K562 (cell line): ENCODE data around the gene PNCK. TPM values are rescaled to one million over a fixed set of nuclear protein-coding genes. Genes with fewer than 3 reads are reported as not detected.

ENCODE experiments used
- ATAC-seq: fragments of 200-7000 bp; cut with Tn5 transposase; 3 replicates; pipeline ENCODE4 v1.9.1; 2020; ENCODE audit warnings: moderate library complexity
- BruUV-seq: library from RNA; stranded (reverse); fragments of 400-500 nt; replicated peaks from 2 replicates; lab custom pipeline; 2021; lab: Mats Ljungman, UMichigan
- CTCF ChIA-PET: fragments of 300-600 bp; formaldehyde crosslinking; extraction: SDS; loops from one replicate; lab custom pipeline; 2021; ENCODE audit warnings: low intra/inter-chr PET ratio; lab: Yijun Ruan, JAX
- POLR2A ChIA-PET: fragments of 300-600, 350-650 bp; sonication (Branson Sonifier 250); formaldehyde crosslinking; extraction: SDS; loops from one replicate; lab custom pipeline; 2021; ENCODE audit warnings: antibody characterized with exemption, inconsistent platforms; lab: Yijun Ruan, JAX
- DNase-seq, 4 experiments: peaks; one replicate each; pipeline versions ENCODE4 v3.0.0 to v3.0.0-alpha.2; 2011 to 2018; ENCODE audit warnings: low spot score in 3 of 4, mixed read lengths in 3 of 4; ENCODE audit errors: extremely low read depth in 1 of 4
- FAIRE-seq: peaks from 2 replicates; lab custom pipeline; 2011; peaks lifted over from hg19 to GRCh38; lab: Jason Lieb, UNC
- H2AFZ ChIP-seq: 2 replicates; pipeline ENCODE4 v1.6.0; 2011; ENCODE audit warnings: low read depth, low read length, control low read depth, inconsistent platforms
- H3K27ac ChIP-seq: fragments of 200-600 bp; 3 replicates; pipeline ENCODE4 v1.8.0; 2011; ENCODE audit warnings: low read depth, mild to moderate bottlenecking, control low read depth, inconsistent platforms, low read length, moderate library complexity, mixed read lengths; ENCODE audit errors: extremely low read depth
- H3K27me3 ChIP-seq, 2 experiments: fragments of 300-600 bp in 1 of 2; 2 replicates in 1 of 2; 3 replicates in 1 of 2; pipeline versions ENCODE4 v1.6.0 to v1.8.0; 2011; ENCODE audit warnings: inconsistent platforms in 2 of 2, low read length in 2 of 2, mild to moderate bottlenecking in 1 of 2, mixed read lengths in 1 of 2, moderate library complexity in 1 of 2; ENCODE audit not compliant: control insufficient read depth in 2 of 2, insufficient read depth in 2 of 2
- H3K36me3 ChIP-seq: fragments of 300-600 bp; 3 replicates; pipeline ENCODE4 v1.8.0; 2011; ENCODE audit warnings: mild to moderate bottlenecking, low read length, inconsistent platforms; ENCODE audit not compliant: control insufficient read depth, insufficient read depth
- H3K4me1 ChIP-seq, 2 experiments: fragments of 200-600 bp in 1 of 2; replicated peaks in 1 of 2; 2 replicates in 1 of 2; 3 replicates in 1 of 2; pipeline versions ENCODE4 v1.5.1 to v1.8.0; 2011; ENCODE audit warnings: inconsistent platforms in 2 of 2, low read length in 2 of 2, mild to moderate bottlenecking in 1 of 2, mixed read lengths in 1 of 2, moderate library complexity in 1 of 2; ENCODE audit not compliant: control insufficient read depth in 2 of 2, insufficient read depth in 2 of 2
- H3K4me2 ChIP-seq: 2 replicates; pipeline ENCODE4 v1.6.1; 2011; ENCODE audit warnings: low read length, control low read depth, inconsistent platforms, mixed read lengths; ENCODE audit not compliant: insufficient read depth
- H3K4me3 ChIP-seq: fragments of 200-600 bp; sonication (generic), shearing (Covaris generic); 2 replicates; pipeline ENCODE4 v1.5.1; 2016; ENCODE audit warnings: control low read depth, inconsistent platforms
- H3K79me2 ChIP-seq: fragments of 200-600 bp; 3 replicates; pipeline ENCODE4 v1.8.0; 2011; ENCODE audit warnings: low read length, inconsistent platforms; ENCODE audit not compliant: control insufficient read depth, insufficient read depth
- H3K9ac ChIP-seq, 2 experiments: 2 replicates each; pipeline versions ENCODE4 v1.6.0 to v1.6.1; 2011; ENCODE audit warnings: low read depth in 2 of 2, low read length in 2 of 2, control low read depth in 1 of 2, inconsistent platforms in 1 of 2, mild to moderate bottlenecking in 1 of 2, mixed read lengths in 1 of 2; ENCODE audit not compliant: insufficient read depth in 1 of 2
- H3K9me1 ChIP-seq: one replicate; pipeline ENCODE4 v1.6.0; 2011; ENCODE audit warnings: inconsistent platforms, mild to moderate bottlenecking, low read length, moderate library complexity; ENCODE audit not compliant: control insufficient read depth, insufficient read depth
- H3K9me3 ChIP-seq: replicated peaks from 2 replicates; pipeline ENCODE4 v1.5.1; 2011; ENCODE audit warnings: low read depth, low read length, inconsistent platforms; ENCODE audit not compliant: control insufficient read depth, insufficient read depth
- H4K20me1 ChIP-seq: replicated peaks from 2 replicates; pipeline ENCODE4 v1.6.1; 2011; ENCODE audit warnings: low read length, inconsistent platforms, mixed read lengths; ENCODE audit not compliant: control insufficient read depth, insufficient read depth
- CHCHD3 ChIP-seq: fragments of 250-450 bp; sonication (Bioruptor Pico); IDR thresholded peaks from 2 replicates; pipeline ENCODE4 v2.1.2; 2022; ENCODE audit warnings: mild to moderate bottlenecking
- KDM4B ChIP-seq, 2 experiments: fragments of 450-650 bp in 1 of 2; sonication (generic) in 1 of 2; IDR thresholded peaks; 2 replicates each; pipeline ENCODE4 v1.6.1; 2016 to 2017; ENCODE audit warnings: borderline replicate concordance in 2 of 2, antibody characterized with exemption in 1 of 2, low read depth in 1 of 2, mild to moderate bottlenecking in 1 of 2
- NBN ChIP-seq: fragments of 450-650 bp; IDR thresholded peaks from 2 replicates; pipeline ENCODE4 v1.6.1; 2016; ENCODE audit warnings: low read depth, mild to moderate bottlenecking
- NR4A1 ChIP-seq, 2 experiments: fragments of 250-450 bp in 1 of 2; fragments of 450-650 bp in 1 of 2; sonication (Bioruptor Pico) in 1 of 2; IDR thresholded peaks; 2 replicates each; pipeline versions ENCODE4 v1.4.0 to v1.6.1; 2016 to 2020; ENCODE audit warnings: mild to moderate bottlenecking in 2 of 2, missing compliant biosample characterization in 1 of 2, missing genetic modification characterization in 1 of 2, moderate library complexity in 1 of 2
- TEAD2 ChIP-seq: fragments of 450-650 bp; IDR thresholded peaks from 2 replicates; pipeline ENCODE4 v1.6.1; 2016; ENCODE audit warnings: missing genetic modification characterization, control low read depth, missing compliant biosample characterization
- ZBTB9 ChIP-seq: fragments of 450-650 bp; formaldehyde crosslinking; IDR thresholded peaks from 2 replicates; pipeline ENCODE4 v1.4.0; 2020; ENCODE audit warnings: mild to moderate bottlenecking, moderate library complexity
- ZNF384 ChIP-seq: IDR thresholded peaks from 2 replicates; pipeline ENCODE4 v1.6.1; 2012; ENCODE audit warnings: low read depth, low read length, improper control_type of control experiment
- ZNF717 ChIP-seq: fragments of 250-450 bp; sonication (Bioruptor Pico); IDR thresholded peaks from 2 replicates; pipeline ENCODE4 v1.5.0; 2021
- WGBS: fragments of 100-300 bp; shearing (Covaris generic); methylation state at CpG from one replicate; pipeline ENCODE4 v1.1.6; 2016; ENCODE audit warnings: low coverage, mixed read lengths; ENCODE audit not compliant: insufficient coverage; ENCODE audit errors: missing lambda C conversion rate; 5-methylcytosine and 5-hydroxymethylcytosine counted together
- in situ Hi-C: fragments of 300-500 bp; cut with MboI; formaldehyde crosslinking; loops from 4 replicates; pipeline ENCODE4 v1.15.0; 2018; ENCODE audit warnings: inconsistent platforms, mixed read lengths
- intact Hi-C: fragments of 100-400 bp; cut with micrococcal nuclease; formaldehyde crosslinking; loops from 2 replicates; pipeline ENCODE4 v1.14.2; 2022
- polyA plus RNA-seq, 8 experiments: library from polyadenylated mRNA; depleted of rRNA in 4 of 8; stranded (reverse) in 5 of 8; unstranded in 3 of 8; fragments of >200 nt; fragmentation: Nextera tagmentation in 2 of 8; fragmentation: Illumina TruSeq in 1 of 8; extraction: Ambion mirVana in 2 of 8; extraction: Trizol in 1 of 8; gene quantifications; 2 replicates each; pipeline versions ENCODE4 v1.2.1 to v1.2.3, GENCODE V29; 2011 to 2014; ENCODE audit warnings: inconsistent platforms in 1 of 8, missing spikeins in 1 of 8
- total RNA-seq, 7 experiments: library from RNA; depleted of rRNA in 6 of 7; stranded (reverse); fragments of >200 nt in 6 of 7; fragmentation: Illumina TruSeq in 2 of 7; extraction: Trizol in 2 of 7; gene quantifications; 2 replicates each; pipeline versions ENCODE4 v1.2.1 to v1.2.3, GENCODE V29; 2011 to 2021; ENCODE audit warnings: low replicate concordance in 1 of 7
- TF ChIP-seq, protein P1 (sequence below): fragments of 150-350 bp; conservative IDR thresholded peaks from 2 replicates; pipeline ENCODE4 v1.6.1; 2014; ENCODE audit warnings: low read length

The PNCK gene
- total and polyA plus RNA-seq, 9 of the 15 experiments (the other 6 are each of a cell fraction or from before 2014, with no cell fraction given), result 0.13 to 7.5 (median 1.2) TPM; not detected in 1

DNA sequence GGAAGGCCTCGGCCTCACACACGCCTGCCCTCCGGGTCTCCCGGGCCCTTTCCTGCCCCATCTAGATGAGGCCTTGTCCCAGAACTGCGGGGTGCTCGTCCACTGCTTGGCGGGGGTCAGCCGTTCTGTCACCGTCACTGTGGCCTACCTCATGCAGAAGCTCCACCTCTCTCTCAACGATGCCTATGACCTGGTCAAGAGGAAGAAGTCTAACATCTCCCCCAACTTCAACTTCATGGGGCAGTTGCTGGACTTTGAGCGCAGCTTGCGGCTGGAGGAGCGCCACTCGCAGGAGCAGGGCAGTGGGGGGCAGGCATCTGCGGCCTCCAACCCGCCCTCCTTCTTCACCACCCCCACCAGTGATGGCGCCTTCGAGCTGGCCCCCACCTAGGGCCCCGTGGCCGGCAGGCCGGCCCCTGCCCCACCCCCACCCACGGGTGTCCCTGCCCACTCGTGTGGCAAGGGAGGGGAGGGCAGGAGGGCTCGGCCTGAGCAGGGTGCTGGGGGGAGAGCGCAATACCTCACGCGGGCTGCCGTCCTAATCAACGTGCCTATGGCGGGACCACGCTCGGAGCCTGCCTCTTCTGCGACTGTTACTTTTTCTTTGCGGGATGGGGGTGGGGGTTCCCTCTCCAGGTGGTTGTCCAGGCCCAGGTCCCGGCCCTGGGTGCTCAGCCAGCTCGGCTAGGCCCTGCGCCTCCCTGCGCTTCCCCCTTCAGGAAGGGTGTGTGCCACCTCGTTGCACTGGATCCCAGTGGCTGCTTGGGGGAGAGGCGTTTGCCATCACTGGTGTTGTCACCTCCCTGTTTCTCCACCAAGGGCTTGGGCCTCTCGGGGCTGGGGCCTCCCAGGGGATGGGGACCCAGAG is 23.5 kb downstream of the PNCK start:
- no peak for FAIRE-seq
- H3K4me3 ChIP-seq, result no peak overlapping the region
- ChIA-PET CTCF (interaction anchor here (0.6 to 1.4 kb wide), 2 partner anchors 40 to 264 kb away, joined by 3 to 4 read pairs; no protein-coding TSS in a partner anchor), POLR2A (interaction anchor here (0.6 to 1.2 kb wide), 2 partner anchors 8 to 97 kb away, joined by 4 to 5 read pairs; no protein-coding TSS in a partner anchor)
- H3K9me1 ChIP-seq, result no peaks in the 10 kb centered on the region
- no peaks in the 10 kb centered on the region for H3K36me3 ChIP-seq
- H3K9ac ChIP-seq, result 0 out of 4 replicates have a peak overlapping the region, but pooled peaks of 1 of the 2 experiments have one; percentile 35
- in situ Hi-C loops (no loop called here), intact Hi-C loops (loop anchor here (2.0 to 5.0 kb wide), 4 partner anchors 38 to 113 kb away; no protein-coding TSS in a partner anchor)
- no peaks in the 10 kb centered on the region; a peak in 1 of 5 replicates for H3K27me3 ChIP-seq
- no peak for DNase-seq
- 19% methylated on average over 6 of the region's 41 CpGs for WGBS
- no TSS peak for BruUV-seq
- no peak overlapping the region for H3K27ac ChIP-seq
- 0 out of 2 replicates have a peak overlapping the region, but pooled peaks have one; percentile 40 for H2AFZ ChIP-seq
- H3K4me1 ChIP-seq, result peaks cover 5 to 41% of the 10 kb centered on the region in 2 experiments; a peak in 3 of 5 replicates
- TF ChIP-seq NR4A1 (CRISPR knock-in tag; IDR thresholded peaks at IDR 0.05) (no peak), NR4A1 (tag; IDR thresholded peaks at IDR 0.05) (no peak), ZNF717 (CRISPR knock-in tag) (no peak), CHCHD3 (no peak), ZBTB9 (CRISPR knock-in tag) (no peak), TEAD2 (tag) (no peak), KDM4B (IDR thresholded peaks at IDR 0.05; ENCODE audit: borderline replicate concordance in 2 of 2, low read depth in 1 of 2) (no peak), ZNF384 (no peak), NBN (no peak)
- TF ChIP-seq, protein P1, sequence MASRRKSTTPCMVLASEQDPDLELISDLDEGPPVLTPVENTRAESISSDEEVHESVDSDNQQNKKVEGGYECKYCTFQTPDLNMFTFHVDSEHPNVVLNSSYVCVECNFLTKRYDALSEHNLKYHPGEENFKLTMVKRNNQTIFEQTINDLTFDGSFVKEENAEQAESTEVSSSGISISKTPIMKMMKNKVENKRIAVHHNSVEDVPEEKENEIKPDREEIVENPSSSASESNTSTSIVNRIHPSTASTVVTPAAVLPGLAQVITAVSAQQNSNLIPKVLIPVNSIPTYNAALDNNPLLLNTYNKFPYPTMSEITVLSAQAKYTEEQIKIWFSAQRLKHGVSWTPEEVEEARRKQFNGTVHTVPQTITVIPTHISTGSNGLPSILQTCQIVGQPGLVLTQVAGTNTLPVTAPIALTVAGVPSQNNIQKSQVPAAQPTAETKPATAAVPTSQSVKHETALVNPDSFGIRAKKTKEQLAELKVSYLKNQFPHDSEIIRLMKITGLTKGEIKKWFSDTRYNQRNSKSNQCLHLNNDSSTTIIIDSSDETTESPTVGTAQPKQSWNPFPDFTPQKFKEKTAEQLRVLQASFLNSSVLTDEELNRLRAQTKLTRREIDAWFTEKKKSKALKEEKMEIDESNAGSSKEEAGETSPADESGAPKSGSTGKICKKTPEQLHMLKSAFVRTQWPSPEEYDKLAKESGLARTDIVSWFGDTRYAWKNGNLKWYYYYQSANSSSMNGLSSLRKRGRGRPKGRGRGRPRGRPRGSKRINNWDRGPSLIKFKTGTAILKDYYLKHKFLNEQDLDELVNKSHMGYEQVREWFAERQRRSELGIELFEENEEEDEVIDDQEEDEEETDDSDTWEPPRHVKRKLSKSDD, result no peak
- H3K79me2 ChIP-seq, result no peaks in the 10 kb centered on the region
- no peak overlapping the region for H3K4me2 ChIP-seq
- no peaks in the 10 kb centered on the region for H3K9me3 ChIP-seq
- no peaks in the 10 kb centered on the region for H4K20me1 ChIP-seq
- ATAC-seq, result no peak
